Stomach (tissue), 4 donors: ENCODE results near the gene SAPCD2.

Source experiments
- EP300 ChIP-seq: sonication (generic); formaldehyde crosslinking; IDR thresholded peaks from one replicate; pipeline ENCODE4 v1.6.1; 2017; ENCODE audit warnings: antibody characterized with exemption
- POLR2A ChIP-seq, 4 donors: fragments of 450-650 bp; IDR thresholded peaks; one replicate each; pipeline ENCODE4 v1.6.1; 2016; ENCODE audit warnings: antibody characterized with exemption in 4 of 4, control low read depth in 2 of 4, mild to moderate bottlenecking in 1 of 4, moderate library complexity in 1 of 4
- POLR2AphosphoS5 ChIP-seq, 3 donors: sonication (generic); formaldehyde crosslinking; IDR thresholded peaks; one replicate each; pipeline ENCODE4 v1.6.1; 2016; ENCODE audit warnings: antibody characterized with exemption in 3 of 3
- TF ChIP-seq, protein P1 (sequence below), 7 experiments: fragments of 450-650 bp in 4 of 7; fragments of 200-600 bp in 3 of 7; sonication (generic) in 3 of 7; IDR thresholded peaks; one replicate each; pipeline ENCODE4 v1.5.1; 2016 to 2019; ENCODE audit warnings: antibody characterized with exemption in 7 of 7, control low read depth in 2 of 7, mild to moderate bottlenecking in 1 of 7

DNA sequence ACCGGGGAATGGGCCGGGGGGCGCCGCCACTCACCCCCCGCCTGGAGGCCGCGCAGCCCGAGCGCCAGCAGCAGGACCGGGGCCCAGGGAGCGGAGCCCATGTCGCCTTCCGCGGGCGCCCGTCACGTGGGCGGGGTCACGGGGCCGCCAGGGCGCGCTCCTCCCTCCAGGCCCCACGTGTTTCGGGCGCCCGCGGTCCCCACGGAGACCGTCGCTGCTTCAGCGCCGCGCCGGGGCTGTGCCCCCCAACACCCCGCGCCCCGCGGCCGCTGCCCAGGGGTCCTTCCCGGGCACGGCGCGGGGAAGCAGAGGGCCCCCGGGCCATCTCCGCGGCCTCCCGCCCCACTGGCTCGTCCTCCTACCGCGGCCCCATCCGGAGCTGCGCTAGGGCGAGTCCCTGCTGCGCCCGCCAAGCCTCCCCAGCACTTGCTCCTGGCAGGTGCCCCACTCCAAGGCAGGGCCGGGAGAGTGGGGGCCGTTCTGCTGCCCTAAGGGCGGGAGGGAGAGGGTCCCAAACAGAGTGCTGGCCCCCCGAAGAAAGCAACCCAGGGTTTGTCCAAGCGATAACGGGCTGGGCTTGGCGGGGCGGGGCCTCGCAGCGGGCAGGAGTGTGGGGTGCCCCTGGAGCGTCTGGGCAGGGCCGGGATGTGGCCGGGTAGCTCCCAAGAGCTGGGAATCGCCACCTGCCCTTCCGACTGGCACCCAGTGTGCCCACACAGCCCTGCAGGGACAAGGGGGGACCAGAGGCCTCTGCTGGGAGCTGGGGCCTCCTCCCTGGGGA, 44.4 kb upstream of the SAPCD2 start, which contains the start of gene DPP7:
- TF ChIP-seq, protein P1, sequence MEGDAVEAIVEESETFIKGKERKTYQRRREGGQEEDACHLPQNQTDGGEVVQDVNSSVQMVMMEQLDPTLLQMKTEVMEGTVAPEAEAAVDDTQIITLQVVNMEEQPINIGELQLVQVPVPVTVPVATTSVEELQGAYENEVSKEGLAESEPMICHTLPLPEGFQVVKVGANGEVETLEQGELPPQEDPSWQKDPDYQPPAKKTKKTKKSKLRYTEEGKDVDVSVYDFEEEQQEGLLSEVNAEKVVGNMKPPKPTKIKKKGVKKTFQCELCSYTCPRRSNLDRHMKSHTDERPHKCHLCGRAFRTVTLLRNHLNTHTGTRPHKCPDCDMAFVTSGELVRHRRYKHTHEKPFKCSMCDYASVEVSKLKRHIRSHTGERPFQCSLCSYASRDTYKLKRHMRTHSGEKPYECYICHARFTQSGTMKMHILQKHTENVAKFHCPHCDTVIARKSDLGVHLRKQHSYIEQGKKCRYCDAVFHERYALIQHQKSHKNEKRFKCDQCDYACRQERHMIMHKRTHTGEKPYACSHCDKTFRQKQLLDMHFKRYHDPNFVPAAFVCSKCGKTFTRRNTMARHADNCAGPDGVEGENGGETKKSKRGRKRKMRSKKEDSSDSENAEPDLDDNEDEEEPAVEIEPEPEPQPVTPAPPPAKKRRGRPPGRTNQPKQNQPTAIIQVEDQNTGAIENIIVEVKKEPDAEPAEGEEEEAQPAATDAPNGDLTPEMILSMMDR (IDR thresholded peaks at IDR 0.05), result no peak
- TF ChIP-seq POLR2AphosphoS5 (IDR thresholded peaks at IDR 0.05), result peak in 1 of 3 donors; percentile 31
- no peak for TF ChIP-seq POLR2A (IDR thresholded peaks at IDR 0.05)
- TF ChIP-seq EP300, result no peak
